Activated naive CD8-positive, alpha-beta T cell (primary cell): ENCODE measurements around the gene POT1.

ENCODE experiments used
- H3K27ac Mint-ChIP-seq: one replicate; pipeline ENCODE4 v1.8.0; 2021; ENCODE audit warnings: mixed read lengths
- H3K27me3 Mint-ChIP-seq: one replicate; pipeline ENCODE4 v1.8.0; 2021; ENCODE audit warnings: mixed read lengths
- H3K36me3 Mint-ChIP-seq: one replicate; pipeline ENCODE4 v1.8.0; 2021; ENCODE audit warnings: mixed read lengths
- H3K4me1 Mint-ChIP-seq: one replicate; pipeline ENCODE4 v1.8.0; 2021; ENCODE audit warnings: low read depth, mixed read lengths
- H3K4me3 Mint-ChIP-seq: one replicate; pipeline ENCODE4 v1.8.0; 2021; ENCODE audit warnings: mild to moderate bottlenecking, mixed read lengths
- H3K9me3 Mint-ChIP-seq: one replicate; pipeline ENCODE4 v1.8.0; 2021; ENCODE audit warnings: low read depth, mixed read lengths

The POT1 gene

DNA sequence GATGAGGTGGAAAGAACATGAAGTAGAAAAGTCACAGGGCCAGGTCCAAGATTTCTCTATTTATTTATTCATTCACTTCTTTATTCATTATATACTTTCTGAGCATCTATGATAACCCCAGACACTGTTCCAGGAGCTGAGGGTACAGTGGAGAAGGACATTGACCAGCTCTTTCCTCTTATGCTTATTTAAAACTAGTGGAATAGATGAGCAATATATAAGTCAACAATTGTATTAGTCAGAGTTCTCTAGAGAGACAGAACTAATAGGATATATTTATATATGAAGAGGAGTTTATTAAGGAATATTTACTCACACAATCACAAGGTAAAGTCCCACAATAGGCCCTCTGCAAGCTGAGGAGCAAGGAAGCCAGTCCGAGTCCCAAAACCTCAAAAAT is 149.0 kb downstream of the POT1 start:
- H3K4me1 Mint-ChIP-seq: no peaks in the 10 kb centered on the region
- H3K36me3 Mint-ChIP-seq: no peaks in the 10 kb centered on the region
- no peaks in the 10 kb centered on the region for H3K9me3 Mint-ChIP-seq
- H3K27me3 Mint-ChIP-seq: peaks cover 10% of the 10 kb centered on the region
- no peak overlapping the region for H3K27ac Mint-ChIP-seq
- no peak overlapping the region for H3K4me3 Mint-ChIP-seq

DNA sequence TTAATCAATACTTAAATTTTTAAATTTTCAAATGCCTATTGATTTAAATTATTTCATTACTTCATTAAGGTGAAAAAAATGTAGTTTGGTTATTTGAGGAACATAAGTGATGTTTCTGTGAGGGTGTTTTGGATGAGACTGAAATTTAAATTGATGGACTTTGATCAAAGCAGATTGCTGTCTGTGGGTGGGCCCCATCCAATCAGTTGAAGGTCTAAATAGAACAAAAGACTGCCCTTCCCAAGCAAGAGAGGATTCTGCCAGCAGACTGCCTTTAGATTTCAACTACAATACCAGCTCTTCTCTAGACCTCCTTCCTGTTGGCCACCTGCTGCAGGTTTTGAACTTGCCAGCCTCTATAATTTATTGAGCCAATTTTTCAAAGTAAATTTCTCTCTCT is 149.6 kb downstream of the POT1 start:
- Mint-ChIP-seq H3K27me3 (peaks cover 10% of the 10 kb centered on the region), H3K4me1 (no peaks in the 10 kb centered on the region), H3K4me3 (no peak overlapping the region), H3K27ac (no peak overlapping the region), H3K36me3 (no peaks in the 10 kb centered on the region), H3K9me3 (no peaks in the 10 kb centered on the region)

DNA sequence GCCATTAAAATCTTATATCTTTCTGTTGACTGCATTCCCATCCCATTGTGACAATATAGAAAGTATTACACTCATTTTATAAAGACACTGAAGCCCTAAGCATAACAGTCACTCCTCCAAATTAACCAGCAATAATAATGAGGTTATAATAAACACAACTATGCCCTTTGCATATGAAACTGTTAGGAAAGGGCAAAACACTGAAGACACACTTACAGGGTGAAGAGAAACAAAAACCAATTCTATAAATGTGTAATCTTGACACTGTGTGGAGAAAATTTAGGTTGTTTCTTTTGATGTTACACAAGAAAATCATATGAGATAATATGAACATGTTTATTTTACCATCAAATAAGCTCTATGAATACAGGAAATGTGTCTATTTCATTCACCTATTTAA is 150.0 kb downstream of the POT1 start:
- H3K4me1 Mint-ChIP-seq: no peaks in the 10 kb centered on the region
- no peaks in the 10 kb centered on the region for H3K9me3 Mint-ChIP-seq
- no peak overlapping the region for H3K27ac Mint-ChIP-seq
- H3K27me3 Mint-ChIP-seq: peaks cover 10% of the 10 kb centered on the region
- no peaks in the 10 kb centered on the region for H3K36me3 Mint-ChIP-seq
- no peak overlapping the region for H3K4me3 Mint-ChIP-seq

DNA sequence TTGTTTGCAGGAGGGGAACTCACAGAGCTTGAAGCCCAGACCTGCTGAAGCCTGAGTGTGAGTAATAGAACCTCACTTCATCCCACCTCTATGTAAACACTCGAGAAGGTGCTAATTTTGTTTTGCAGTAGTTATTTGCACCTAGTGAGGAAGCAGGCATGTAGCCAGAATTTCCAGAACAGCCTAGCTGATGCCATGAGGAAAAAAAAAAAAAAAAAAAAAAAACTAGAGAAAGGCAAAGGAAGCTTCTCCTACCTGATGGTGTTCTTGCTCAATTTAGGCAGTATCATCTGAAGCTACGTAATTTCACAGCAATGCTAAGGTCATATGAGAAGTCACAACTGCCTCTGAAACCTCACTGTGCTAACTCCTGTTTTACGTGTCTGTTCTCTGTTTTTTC is 150.4 kb downstream of the POT1 start:
- Mint-ChIP-seq H3K9me3 (no peaks in the 10 kb centered on the region), H3K4me1 (no peaks in the 10 kb centered on the region), H3K27me3 (peaks cover 12% of the 10 kb centered on the region), H3K4me3 (no peak overlapping the region), H3K27ac (no peak overlapping the region), H3K36me3 (no peaks in the 10 kb centered on the region)

DNA sequence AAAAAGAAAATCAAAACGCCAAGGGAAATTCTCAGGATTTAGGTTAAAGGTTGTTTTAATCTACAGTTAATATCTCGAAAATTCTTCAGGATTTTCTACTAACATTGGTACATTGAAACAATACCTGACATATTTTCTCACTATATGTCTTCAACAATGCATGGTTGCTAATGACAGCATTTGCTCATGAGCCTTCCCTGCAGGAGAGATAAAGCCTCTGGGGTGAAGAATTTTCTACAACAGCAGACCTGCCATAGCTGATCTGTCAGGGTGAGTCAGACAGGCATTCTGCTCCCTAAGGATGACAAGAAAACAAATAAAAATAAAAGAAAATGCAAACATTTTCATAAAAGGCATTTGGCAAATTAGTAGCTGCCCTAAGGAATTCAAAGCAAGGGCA is 152.4 kb downstream of the POT1 start:
- peaks cover 14% of the 10 kb centered on the region for H3K27me3 Mint-ChIP-seq
- no peak overlapping the region for H3K27ac Mint-ChIP-seq
- no peak overlapping the region for H3K4me3 Mint-ChIP-seq
- H3K4me1 Mint-ChIP-seq: no peaks in the 10 kb centered on the region
- no peaks in the 10 kb centered on the region for H3K9me3 Mint-ChIP-seq
- no peaks in the 10 kb centered on the region for H3K36me3 Mint-ChIP-seq

DNA sequence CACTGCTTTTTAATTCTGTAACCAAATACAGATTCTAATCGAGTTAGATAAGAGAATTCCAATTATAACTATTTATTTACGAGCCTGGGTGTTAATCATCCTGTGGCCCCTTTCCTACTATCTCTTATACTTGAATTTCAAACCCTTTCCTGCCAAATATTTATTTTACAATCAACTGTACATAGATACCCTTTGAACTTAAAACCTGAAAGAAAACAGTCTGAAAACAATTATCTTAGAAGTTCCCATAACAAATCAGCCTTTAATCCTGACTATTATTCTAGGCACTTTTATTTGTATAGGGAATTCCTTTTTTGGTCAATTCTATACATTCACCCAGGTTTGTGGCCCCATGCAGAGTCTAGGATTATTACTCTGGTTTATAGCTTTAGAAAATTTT is 153.5 kb downstream of the POT1 start:
- H3K4me1 Mint-ChIP-seq: no peaks in the 10 kb centered on the region
- no peak overlapping the region for H3K27ac Mint-ChIP-seq
- no peak overlapping the region for H3K4me3 Mint-ChIP-seq
- no peaks in the 10 kb centered on the region for H3K36me3 Mint-ChIP-seq
- peaks cover 12% of the 10 kb centered on the region for H3K27me3 Mint-ChIP-seq
- no peaks in the 10 kb centered on the region for H3K9me3 Mint-ChIP-seq

DNA sequence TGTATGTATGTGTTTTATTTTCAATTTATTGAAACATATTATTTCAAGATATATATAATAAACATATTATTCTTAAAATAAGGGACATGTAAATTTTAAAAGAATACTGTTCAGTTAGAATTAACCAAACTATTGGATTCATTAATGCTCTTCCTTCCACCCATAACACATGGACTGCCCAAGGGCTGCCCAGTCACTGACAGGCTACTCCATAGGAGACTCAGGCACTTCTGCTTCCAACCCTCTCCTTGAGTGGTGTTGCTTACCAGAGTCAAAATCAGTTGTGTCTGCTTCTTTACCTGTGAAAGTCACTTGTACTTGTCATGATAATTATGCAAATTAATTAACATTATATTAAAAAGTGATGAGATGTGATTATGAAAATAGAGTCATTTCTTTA is 154.2 kb downstream of the POT1 start:
- Mint-ChIP-seq H3K9me3 (no peaks in the 10 kb centered on the region), H3K27me3 (peaks cover 18% of the 10 kb centered on the region), H3K4me1 (no peaks in the 10 kb centered on the region), H3K36me3 (no peaks in the 10 kb centered on the region), H3K4me3 (no peak overlapping the region), H3K27ac (no peak overlapping the region)

DNA sequence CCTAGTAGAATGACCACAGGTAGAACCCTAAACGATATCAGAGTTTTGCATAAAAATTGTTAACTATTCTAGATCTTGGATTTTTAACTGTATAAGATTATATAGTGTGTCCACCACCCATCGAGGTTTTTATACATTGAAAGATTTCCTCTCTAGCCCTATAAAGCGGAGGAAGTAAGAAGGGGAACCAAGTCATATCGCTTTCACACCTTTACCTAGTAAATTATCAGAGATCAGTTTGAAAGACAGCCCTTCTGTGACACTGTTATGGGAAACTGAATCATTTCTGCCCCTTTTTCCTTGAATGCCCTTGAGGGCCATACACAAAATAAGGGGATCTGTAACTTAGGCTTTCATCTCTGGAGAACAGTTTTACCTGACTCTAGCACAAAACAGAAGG is 155.7 kb downstream of the POT1 start:
- Mint-ChIP-seq H3K4me3 (no peak overlapping the region), H3K27ac (no peak overlapping the region), H3K27me3 (peaks cover 19% of the 10 kb centered on the region), H3K4me1 (no peaks in the 10 kb centered on the region), H3K9me3 (no peaks in the 10 kb centered on the region), H3K36me3 (no peaks in the 10 kb centered on the region)

DNA sequence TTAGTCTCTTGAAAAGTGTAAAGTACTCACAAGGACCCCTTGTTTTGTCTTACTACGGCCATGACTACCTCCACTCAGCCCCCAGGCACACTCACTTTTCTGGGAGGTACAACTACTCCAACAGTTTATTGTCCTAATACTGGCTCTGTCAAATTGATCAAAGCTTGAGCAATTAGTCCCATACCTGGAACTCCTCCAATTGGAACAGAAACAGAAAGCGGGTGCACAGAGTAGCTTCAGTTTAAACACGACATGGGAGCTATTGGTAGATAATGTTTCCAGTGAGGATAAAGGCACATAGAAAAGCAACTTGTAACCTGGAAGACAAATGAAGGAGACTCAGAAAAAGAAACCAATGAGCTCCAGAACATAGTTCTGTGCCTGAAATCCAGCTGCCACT is 156.3 kb downstream of the POT1 start:
- no peak overlapping the region for H3K4me3 Mint-ChIP-seq
- peaks cover 16% of the 10 kb centered on the region for H3K27me3 Mint-ChIP-seq
- H3K27ac Mint-ChIP-seq: no peak overlapping the region
- H3K9me3 Mint-ChIP-seq: no peaks in the 10 kb centered on the region
- no peaks in the 10 kb centered on the region for H3K4me1 Mint-ChIP-seq
- no peaks in the 10 kb centered on the region for H3K36me3 Mint-ChIP-seq
